AG09309 (cell line): Measurements from ENCODE around the gene CCDC102B.
A peak's percentile ranks its signal among the peaks of the same experiment; 100 is the strongest.

Experiments used
- DNase-seq: peaks from one replicate; pipeline ENCODE4 v3.0.0-alpha.2; 2010; ENCODE audit warnings: low read depth
- H3K4me3 ChIP-seq: 2 replicates; pipeline ENCODE4 v1.5.1; 2011; ENCODE audit warnings: mild to moderate bottlenecking, low read depth, low read length, moderate library complexity; ENCODE audit not compliant: control insufficient read depth
- CTCF ChIP-seq: IDR thresholded peaks from 2 replicates; pipeline ENCODE4 v1.5.1; 2011; ENCODE audit warnings: mild to moderate bottlenecking, low read depth, low read length, inconsistent platforms; ENCODE audit not compliant: insufficient read depth, control insufficient read depth; ENCODE audit errors: missing control alignments

The CCDC102B gene

GRCh38 chr18:68791801-68792200 lies 6.1 kb upstream of the CCDC102B start:
- TF ChIP-seq CTCF, result no peak
- H3K4me3 ChIP-seq, result no peak overlapping the region
- DNase-seq, result no peak

- no peak for TF ChIP-seq CTCF
- H3K4me3 ChIP-seq, result no peak overlapping the region
- DNase-seq, result no peak
Observed at GRCh38 chr18:68793951-68794350, 3.9 kb upstream of the CCDC102B start.

- no peak for TF ChIP-seq CTCF
- H3K4me3 ChIP-seq, result no peak overlapping the region
- DNase-seq, result peak; percentile 75
Observed at GRCh38 chr18:68796936-68797690, 767 bp upstream of the CCDC102B start.

DNA sequence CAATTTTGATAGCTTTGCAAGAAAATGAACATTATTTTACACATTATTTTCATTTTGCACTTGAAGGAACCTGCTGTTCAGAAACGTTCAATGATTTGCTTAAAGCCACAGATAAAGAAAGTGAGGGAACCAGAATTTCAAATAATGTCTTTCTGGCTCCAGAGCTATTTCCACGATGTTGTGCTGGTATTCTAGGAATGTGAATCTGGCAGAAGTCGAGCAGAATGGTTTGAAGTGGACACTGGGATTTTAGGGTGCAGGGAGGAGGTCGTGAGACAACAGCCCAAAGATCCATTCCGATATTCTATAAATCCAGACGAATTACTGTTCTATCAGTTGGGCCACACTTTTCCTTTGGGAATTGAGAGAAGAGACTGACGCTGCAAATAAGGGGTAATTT lies 2.2 kb downstream of the CCDC102B start:
- no peak overlapping the region for H3K4me3 ChIP-seq
- DNase-seq, result no peak

DNA sequence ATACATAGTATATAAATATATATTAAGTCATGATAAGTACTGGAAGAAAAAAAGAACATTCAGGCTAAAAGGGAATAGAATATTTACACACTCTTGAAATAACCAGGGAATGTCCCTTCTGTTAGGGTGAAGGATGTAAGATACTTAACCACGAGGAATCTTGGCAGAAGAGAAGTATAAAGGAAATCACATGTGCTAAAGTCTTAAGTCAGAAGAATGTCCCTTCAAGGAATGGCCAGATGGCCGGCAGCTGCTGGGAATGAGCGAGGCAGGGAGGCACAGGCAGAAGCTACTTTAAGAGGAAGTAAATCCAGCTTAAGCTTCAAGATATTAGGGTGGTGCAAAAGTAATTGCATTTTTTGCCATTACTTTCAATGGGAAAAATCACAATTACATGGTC lies 5.5 kb downstream of the CCDC102B start:
- TF ChIP-seq CTCF, result no peak
- peak; percentile 80 for DNase-seq
- no peak overlapping the region for H3K4me3 ChIP-seq

More for the DNA sequence above, 2.2 kb downstream of the CCDC102B start:
- no peak for TF ChIP-seq CTCF

DNA sequence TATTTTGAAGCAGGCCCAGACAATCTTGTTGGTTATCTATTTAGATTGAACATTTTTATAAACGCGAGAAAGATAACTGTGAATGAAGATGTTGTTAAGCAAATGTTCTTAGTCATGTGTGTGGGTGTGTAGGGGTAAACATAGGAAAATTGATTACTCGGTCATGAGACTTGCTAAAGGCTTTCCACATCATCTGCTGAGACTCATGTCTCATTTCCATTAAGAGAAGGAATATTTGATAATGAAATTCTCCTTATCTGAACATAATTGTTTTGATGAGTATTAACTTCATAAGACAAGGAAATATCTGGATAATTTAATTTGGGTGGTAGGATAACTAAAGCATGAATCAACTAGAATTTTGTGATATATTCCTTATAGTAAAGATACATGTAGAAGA lies 19.7 kb downstream of the CCDC102B start:
- H3K4me3 ChIP-seq, result no peak overlapping the region
- TF ChIP-seq CTCF, result no peak
- DNase-seq, result no peak

GRCh38 chr18:68818584-68818983 lies 20.7 kb downstream of the CCDC102B start:
- TF ChIP-seq CTCF, result no peak
- DNase-seq, result no peak
- H3K4me3 ChIP-seq, result no peak overlapping the region
